ENCODE measurements around the gene UBAP1L.

DNA sequence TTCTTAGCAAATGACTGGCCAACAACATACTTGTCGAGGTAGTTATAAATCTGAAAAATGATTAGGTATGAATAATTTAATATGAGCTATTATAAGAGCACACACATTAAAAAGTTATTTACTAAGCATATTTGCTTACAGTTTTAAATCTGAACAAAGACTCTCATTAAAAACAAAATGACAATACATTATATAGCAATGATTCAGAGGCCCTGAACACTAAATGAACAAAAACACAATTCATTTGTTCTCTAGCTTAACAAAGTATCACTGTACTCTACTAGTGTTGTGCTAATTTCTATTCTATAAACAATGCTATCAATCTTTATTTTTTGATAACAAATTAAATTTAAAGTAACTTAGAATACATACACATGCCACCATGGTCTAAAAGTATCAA lies 49.1 kb upstream of the UBAP1L start:
- TF ChIP-seq, protein P1, sequence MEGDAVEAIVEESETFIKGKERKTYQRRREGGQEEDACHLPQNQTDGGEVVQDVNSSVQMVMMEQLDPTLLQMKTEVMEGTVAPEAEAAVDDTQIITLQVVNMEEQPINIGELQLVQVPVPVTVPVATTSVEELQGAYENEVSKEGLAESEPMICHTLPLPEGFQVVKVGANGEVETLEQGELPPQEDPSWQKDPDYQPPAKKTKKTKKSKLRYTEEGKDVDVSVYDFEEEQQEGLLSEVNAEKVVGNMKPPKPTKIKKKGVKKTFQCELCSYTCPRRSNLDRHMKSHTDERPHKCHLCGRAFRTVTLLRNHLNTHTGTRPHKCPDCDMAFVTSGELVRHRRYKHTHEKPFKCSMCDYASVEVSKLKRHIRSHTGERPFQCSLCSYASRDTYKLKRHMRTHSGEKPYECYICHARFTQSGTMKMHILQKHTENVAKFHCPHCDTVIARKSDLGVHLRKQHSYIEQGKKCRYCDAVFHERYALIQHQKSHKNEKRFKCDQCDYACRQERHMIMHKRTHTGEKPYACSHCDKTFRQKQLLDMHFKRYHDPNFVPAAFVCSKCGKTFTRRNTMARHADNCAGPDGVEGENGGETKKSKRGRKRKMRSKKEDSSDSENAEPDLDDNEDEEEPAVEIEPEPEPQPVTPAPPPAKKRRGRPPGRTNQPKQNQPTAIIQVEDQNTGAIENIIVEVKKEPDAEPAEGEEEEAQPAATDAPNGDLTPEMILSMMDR (IDR thresholded peaks at IDR 0.05) = no peak
- TF ChIP-seq POLR2A (IDR thresholded peaks at IDR 0.05) = no peak
